H1 (cell line): ENCODE data around the gene CD200R1L. TPM values are rescaled to one million over a fixed set of nuclear protein-coding genes. Genes with fewer than 3 reads are reported as not detected.

Source experiments
- CTCF ChIA-PET: fragments of 300-600 bp; sonication (Branson Sonifier 250); formaldehyde crosslinking; loops from one replicate; lab custom pipeline; 2021; ENCODE audit not compliant: partially characterized antibody; lab: Charles Lee
- POLR2A ChIA-PET: fragments of 300-600 bp; sonication (Branson Sonifier 250); formaldehyde crosslinking; loops from one replicate; lab custom pipeline; 2021; ENCODE audit warnings: inconsistent platforms; ENCODE audit not compliant: partially characterized antibody; lab: Charles Lee
- DNase-seq, 2 experiments: peaks; one replicate each; pipeline versions ENCODE4 v3.0.0 to v3.0.0-alpha.2; 2010 to 2022; ENCODE audit warnings: low spot score in 2 of 2, low read depth in 1 of 2, mixed read lengths in 1 of 2
- FAIRE-seq: peaks from 2 replicates; lab custom pipeline; 2011; peaks lifted over from hg19 to GRCh38; lab: Jason Lieb, UNC
- H2AFZ ChIP-seq: 2 replicates; pipeline ENCODE4 v1.8.1; 2012; ENCODE audit warnings: low read length, inconsistent platforms
- H2AK5ac ChIP-seq: 2 replicates; pipeline ENCODE4 v1.6.1; 2013; ENCODE audit warnings: low read depth, low read length
- H2BK120ac ChIP-seq: replicated peaks from 2 replicates; pipeline ENCODE3; 2013; ENCODE audit warnings: low read depth, low read length, inconsistent platforms
- H2BK12ac ChIP-seq: 2 replicates; pipeline ENCODE4 v1.6.1; 2013; ENCODE audit warnings: low read depth, low read length
- H2BK15ac ChIP-seq: 2 replicates; pipeline ENCODE4 v1.6.1; 2013; ENCODE audit warnings: low read length
- H2BK20ac ChIP-seq: 2 replicates; pipeline ENCODE4 v1.6.1; 2013; ENCODE audit warnings: low read length
- H2BK5ac ChIP-seq: 2 replicates; pipeline ENCODE4 v1.6.1; 2013; ENCODE audit warnings: low read depth, low read length
- H3K14ac ChIP-seq: 2 replicates; pipeline ENCODE4 v1.6.1; 2013; ENCODE audit warnings: inconsistent platforms; ENCODE audit not compliant: insufficient read length
- H3K18ac ChIP-seq: 2 replicates; pipeline ENCODE4 v1.6.1; 2013; ENCODE audit warnings: low read length; ENCODE audit errors: extremely low read depth
- H3K23ac ChIP-seq: 2 replicates; pipeline ENCODE4 v1.6.1; 2013; ENCODE audit warnings: inconsistent platforms; ENCODE audit not compliant: insufficient read length
- H3K23me2 ChIP-seq: 2 replicates; pipeline ENCODE4 v1.6.1; 2013; ENCODE audit warnings: low read depth, low read length
- H3K27ac ChIP-seq: 2 replicates; pipeline ENCODE4 v1.6.1; 2011; ENCODE audit warnings: low read depth, low read length, inconsistent platforms
- H3K27me3 ChIP-seq, 4 experiments: replicated peaks in 1 of 4; 1 replicate in 1 of 4; 2 replicates in 3 of 4; pipeline versions ENCODE4 v1.6.1 to v1.8.1; 2011 to 2013; ENCODE audit warnings: low read length in 3 of 4, mild to moderate bottlenecking in 3 of 4, inconsistent platforms in 2 of 4, mixed read lengths in 2 of 4, moderate library complexity in 1 of 4; ENCODE audit not compliant: control insufficient read depth in 3 of 4, insufficient read depth in 3 of 4; ENCODE audit errors: extremely low read depth in 1 of 4
- H3K36me3 ChIP-seq, 4 experiments: 2 replicates each; pipeline versions ENCODE4 v1.6.1 to v1.8.1; 2011 to 2013; ENCODE audit warnings: mild to moderate bottlenecking in 4 of 4, low read length in 3 of 4, moderate library complexity in 2 of 4, control low read depth in 1 of 4, inconsistent platforms in 1 of 4; ENCODE audit not compliant: insufficient read depth in 4 of 4, control insufficient read depth in 2 of 4
- H3K4ac ChIP-seq: replicated peaks from 2 replicates; pipeline ENCODE3; 2013; ENCODE audit warnings: low read length, low read depth, mixed read lengths, inconsistent platforms; ENCODE audit not compliant: insufficient read length
- H3K4me1 ChIP-seq, 4 experiments: replicated peaks in 1 of 4; 1 replicate in 1 of 4; 2 replicates in 3 of 4; pipeline versions ENCODE4 v1.6.1 to v1.8.1; 2011 to 2013; ENCODE audit warnings: low read length in 3 of 4, inconsistent platforms in 2 of 4, mixed read lengths in 1 of 4; ENCODE audit not compliant: insufficient read depth in 4 of 4, control insufficient read depth in 3 of 4
- H3K4me2 ChIP-seq, 2 experiments: 2 replicates each; pipeline versions ENCODE4 v1.6.1 to v1.8.1; 2011 to 2013; ENCODE audit warnings: low read depth in 2 of 2, low read length in 2 of 2, control low read depth in 1 of 2, inconsistent platforms in 1 of 2, mild to moderate bottlenecking in 1 of 2; ENCODE audit not compliant: insufficient read depth in 1 of 2
- H3K4me3 ChIP-seq, 4 experiments: fragments of 200-600, 300-600 bp in 1 of 4; sonication (generic), shearing (Covaris generic), sonication (Bioruptor Twin) in 1 of 4; 2 replicates each; pipeline versions ENCODE4 v1.5.1 to v1.8.1; 2011 to 2016; ENCODE audit warnings: low read length in 4 of 4, low read depth in 3 of 4, control low read depth in 2 of 4, inconsistent platforms in 2 of 4, mild to moderate bottlenecking in 2 of 4, mixed read lengths in 1 of 4, moderate library complexity in 1 of 4; ENCODE audit not compliant: insufficient read depth in 2 of 4; ENCODE audit errors: extremely low read depth in 1 of 4
- H3K56ac ChIP-seq: replicated peaks from 2 replicates; pipeline ENCODE3; 2013; ENCODE audit warnings: low read depth, mild to moderate bottlenecking, mixed read lengths, low read length, inconsistent platforms; ENCODE audit not compliant: insufficient read length
- H3K79me1 ChIP-seq: 2 replicates; pipeline ENCODE4 v1.6.1; 2013; ENCODE audit warnings: low read depth, low read length, control low read depth
- H3K79me2 ChIP-seq, 2 experiments: 2 replicates each; pipeline versions ENCODE4 v1.6.1 to v1.8.1; 2012 to 2013; ENCODE audit warnings: low read length in 2 of 2, mild to moderate bottlenecking in 2 of 2, inconsistent platforms in 1 of 2; ENCODE audit not compliant: insufficient read depth in 2 of 2, control insufficient read depth in 1 of 2
- H3K9ac ChIP-seq, 4 experiments: replicated peaks in 1 of 4; 1 replicate in 1 of 4; 2 replicates in 3 of 4; pipeline versions ENCODE4 v1.6.1 to v1.8.1; 2011 to 2013; ENCODE audit warnings: low read depth in 3 of 4, low read length in 3 of 4, control low read depth in 2 of 4, mild to moderate bottlenecking in 2 of 4, moderate library complexity in 2 of 4, inconsistent platforms in 1 of 4; ENCODE audit errors: extremely low read depth in 1 of 4
- H3K9me3 ChIP-seq, 2 experiments: 2 replicates each; pipeline versions ENCODE4 v1.6.1 to v1.8.1; 2012 to 2013; ENCODE audit warnings: mild to moderate bottlenecking in 2 of 2, moderate library complexity in 2 of 2, control low read depth in 1 of 2, inconsistent platforms in 1 of 2, low read depth in 1 of 2, low read length in 1 of 2, mixed read lengths in 1 of 2; ENCODE audit not compliant: insufficient read depth in 2 of 2
- H4K20me1 ChIP-seq, 2 experiments: replicated peaks in 1 of 2; 2 replicates each; pipeline versions ENCODE3 to v1.8.1; 2011 to 2013; ENCODE audit warnings: inconsistent platforms in 2 of 2, low read length in 2 of 2, mild to moderate bottlenecking in 1 of 2; ENCODE audit not compliant: insufficient read depth in 2 of 2, control insufficient read depth in 1 of 2
- H4K5ac ChIP-seq: 2 replicates; pipeline ENCODE4 v1.6.1; 2013; ENCODE audit warnings: low read length, low read depth, mixed read lengths, inconsistent platforms; ENCODE audit not compliant: insufficient read length
- H4K8ac ChIP-seq: 2 replicates; pipeline ENCODE4 v1.8.0; 2013; ENCODE audit warnings: mild to moderate bottlenecking, moderate library complexity, low read length, inconsistent platforms; ENCODE audit not compliant: insufficient read depth; ENCODE audit errors: extremely low read depth
- H4K91ac ChIP-seq: replicated peaks from 2 replicates; pipeline ENCODE3; 2013; ENCODE audit warnings: low read length, mixed read lengths, inconsistent platforms; ENCODE audit not compliant: insufficient read length
- ATF2 ChIP-seq: IDR thresholded peaks from 2 replicates; pipeline ENCODE4 v1.6.1; 2012; ENCODE audit warnings: low read length, inconsistent platforms
- BCL11A ChIP-seq, 2 experiments: IDR thresholded peaks; one replicate each; pipeline ENCODE4 v1.6.1; 2011; ENCODE audit warnings: low read depth in 2 of 2, low read length in 2 of 2, mild to moderate bottlenecking in 2 of 2
- BRCA1 ChIP-seq: IDR thresholded peaks from 2 replicates; pipeline ENCODE4 v1.6.1; 2012; ENCODE audit warnings: low read depth, low read length, improper control_type of control experiment
- CREB1 ChIP-seq: IDR thresholded peaks from 2 replicates; pipeline ENCODE4 v1.6.1; 2012; ENCODE audit warnings: inconsistent platforms
- CTBP2 ChIP-seq: IDR thresholded peaks from 2 replicates; pipeline ENCODE4 v1.7.0; 2011; ENCODE audit warnings: borderline replicate concordance, mild to moderate bottlenecking, moderate library complexity, mixed read lengths, low read length; ENCODE audit not compliant: insufficient read depth, insufficient read length
- PHF8 ChIP-seq: fragments of 200-600 bp; sonication (generic); conservative IDR thresholded peaks from 2 replicates; pipeline ENCODE4 v1.7.1; 2012; ENCODE audit warnings: low read depth, mild to moderate bottlenecking, inconsistent platforms, low read length, moderate library complexity
- SIN3A ChIP-seq, 2 experiments: IDR thresholded peaks in 1 of 2; conservative IDR thresholded peaks in 1 of 2; 2 replicates each; pipeline ENCODE4 v1.6.1; 2011 to 2012; ENCODE audit warnings: low read length in 2 of 2, improper control_type of control experiment in 1 of 2, low read depth in 1 of 2, mild to moderate bottlenecking in 1 of 2
- SUZ12 ChIP-seq: fragments of 200-600 bp; sonication (generic); IDR thresholded peaks from 2 replicates; pipeline ENCODE4 v1.6.1; 2012; ENCODE audit warnings: mild to moderate bottlenecking, inconsistent platforms, low read length, moderate library complexity, mixed read lengths
- TBP ChIP-seq: IDR thresholded peaks from 2 replicates; pipeline ENCODE4 v1.6.1; 2011; ENCODE audit warnings: low read depth, low read length, improper control_type of control experiment
- TCF12 ChIP-seq: IDR thresholded peaks from 2 replicates; pipeline ENCODE4 v1.6.1; 2011; ENCODE audit warnings: low read depth, mild to moderate bottlenecking, low read length
- USF2 ChIP-seq: IDR thresholded peaks from 2 replicates; pipeline ENCODE4 v1.6.1; 2011; ENCODE audit warnings: low read length, improper control_type of control experiment
- polyA plus RNA-seq, 7 experiments: library from polyadenylated mRNA; depleted of rRNA in 3 of 7; stranded (reverse) in 5 of 7; unstranded in 2 of 7; fragments of >200 nt in 5 of 7; fragments of 200-250 nt in 2 of 7; gene quantifications; 1 replicate in 5 of 7; 2 replicates in 1 of 7; 4 replicates in 1 of 7; pipeline versions ENCODE4 v1.2.1 to v1.2.3, GENCODE V29; 2011 to 2013; ENCODE audit warnings: missing spikeins in 2 of 7, mixed read lengths in 2 of 7
- total RNA-seq: library from RNA; stranded (reverse); fragmentation: NEBNext Ultra II Directional; extraction: Animal tissue kit (Norgen Biotek cat#: 25700); gene quantifications from 2 replicates; pipeline ENCODE4 v1.2.1, GENCODE V29; 2021
- TF ChIP-seq, protein P1 (sequence below): IDR thresholded peaks from 2 replicates; pipeline ENCODE4 v1.6.1; 2012; ENCODE audit warnings: inconsistent platforms

The CD200R1L gene
- total and polyA plus RNA-seq, 2 of the 8 experiments (the other 6 are each of a cell fraction or from before 2014, with no cell fraction given): not detected

DNA sequence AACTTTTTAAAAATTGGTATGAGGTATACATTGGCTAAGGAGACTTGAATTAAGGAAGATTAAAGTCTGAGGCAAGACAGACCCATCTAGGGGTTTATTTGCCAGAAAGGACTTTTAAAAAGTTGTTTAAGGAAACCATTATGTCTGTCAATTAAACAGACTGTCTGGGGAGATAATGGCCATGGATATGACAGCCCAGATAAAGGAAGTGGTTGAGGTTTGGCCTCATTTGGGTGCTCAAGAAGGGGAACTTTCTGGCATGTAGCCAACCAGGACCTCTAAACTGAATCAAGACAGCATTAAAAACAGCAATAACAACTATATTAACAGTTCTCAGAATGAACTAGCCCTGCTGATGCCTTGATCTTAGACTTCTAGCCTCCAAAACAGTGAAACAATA is 9.9 kb upstream of the CD200R1L start:
- no peak overlapping the region for H4K8ac ChIP-seq
- H4K91ac ChIP-seq: no peak overlapping the region
- no peak overlapping the region for H3K4ac ChIP-seq
- H2BK5ac ChIP-seq: no peak overlapping the region
- ChIA-PET CTCF (no interaction called here), POLR2A (no interaction called here)
- no peak overlapping the region for H3K27ac ChIP-seq
- no peak overlapping the region for H3K23ac ChIP-seq
- no peak overlapping the region for H2AK5ac ChIP-seq
- no peaks in the 10 kb centered on the region for H3K4me1 ChIP-seq
- DNase-seq: no peak
- no peak overlapping the region for H3K56ac ChIP-seq
- no peak overlapping the region for H2BK15ac ChIP-seq
- H3K79me1 ChIP-seq: no peaks in the 10 kb centered on the region
- H3K4me3 ChIP-seq: no peak overlapping the region
- no peak overlapping the region for H3K18ac ChIP-seq
- no peak overlapping the region for H3K4me2 ChIP-seq
- H2BK12ac ChIP-seq: no peak overlapping the region
- peaks cover 6 to 18% of the 10 kb centered on the region in 2 experiments for H3K9me3 ChIP-seq
- no peak overlapping the region for H3K9ac ChIP-seq
- H3K79me2 ChIP-seq: no peaks in the 10 kb centered on the region
- no peaks in the 10 kb centered on the region for H4K20me1 ChIP-seq
- H3K14ac ChIP-seq: no peak overlapping the region
- no peaks in the 10 kb centered on the region for H3K36me3 ChIP-seq
- no peak for FAIRE-seq
- H3K27me3 ChIP-seq: no peaks in the 10 kb centered on the region
- H4K5ac ChIP-seq: no peak overlapping the region
- no peaks in the 10 kb centered on the region for H3K23me2 ChIP-seq
- H2BK20ac ChIP-seq: no peak overlapping the region
- no peak overlapping the region for H2AFZ ChIP-seq
- H2BK120ac ChIP-seq: no peak overlapping the region
- TF ChIP-seq TCF12 (no peak), CTBP2 (no peak), TBP (no peak), PHF8 (no peak), SUZ12 (no peak), ATF2 (no peak), CREB1 (no peak), BRCA1 (no peak), BCL11A (IDR thresholded peaks at IDR 0.05; ENCODE audit: low read depth in 2 of 2, low read length in 2 of 2) (no peak), USF2 (no peak), SIN3A (conservative IDR thresholded peaks at IDR 0.05 in 1 of 2, IDR thresholded peaks at IDR 0.05 in 1 of 2; ENCODE audit: low read depth in 1 of 2, low read length in 2 of 2) (no peak)
- TF ChIP-seq, protein P1, sequence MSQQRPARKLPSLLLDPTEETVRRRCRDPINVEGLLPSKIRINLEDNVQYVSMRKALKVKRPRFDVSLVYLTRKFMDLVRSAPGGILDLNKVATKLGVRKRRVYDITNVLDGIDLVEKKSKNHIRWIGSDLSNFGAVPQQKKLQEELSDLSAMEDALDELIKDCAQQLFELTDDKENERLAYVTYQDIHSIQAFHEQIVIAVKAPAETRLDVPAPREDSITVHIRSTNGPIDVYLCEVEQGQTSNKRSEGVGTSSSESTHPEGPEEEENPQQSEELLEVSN: no peak
